Fibroblast of the conjunctiva (primary cell): ENCODE results near the gene PIP5K1B.

Experiments used
- DNase-seq: peaks from one replicate; pipeline ENCODE4 v3.0.0-alpha.2; 2010; ENCODE audit warnings: low read depth

Gene PIP5K1B

GRCh38 chr9:68775003-68775730 is 70.1 kb downstream of the PIP5K1B start:
- DNase-seq = peak; percentile 42

GRCh38 chr9:68777070-68777763 is 72.2 kb downstream of the PIP5K1B start:
- no peak for DNase-seq

- no peak for DNase-seq
Measured at GRCh38 chr9:68778635-68779034, 73.6 kb downstream of the PIP5K1B start.

GRCh38 chr9:68779558-68780379 is 74.7 kb downstream of the PIP5K1B start:
- DNase-seq = peak; percentile 89

GRCh38 chr9:68780380-68780712 is 75.3 kb downstream of the PIP5K1B start:
- DNase-seq = no peak

- DNase-seq = no peak
Measured at GRCh38 chr9:68780720-68781119, 75.7 kb downstream of the PIP5K1B start.

GRCh38 chr9:68781928-68782327 is 76.9 kb downstream of the PIP5K1B start:
- no peak for DNase-seq

GRCh38 chr9:68782546-68782945 is 77.5 kb downstream of the PIP5K1B start:
- no peak for DNase-seq

GRCh38 chr9:68785965-68786364 is 80.9 kb downstream of the PIP5K1B start:
- no peak for DNase-seq

GRCh38 chr9:68791169-68791568 is 86.1 kb downstream of the PIP5K1B start:
- no peak for DNase-seq

GRCh38 chr9:68793605-68794343 is 88.7 kb downstream of the PIP5K1B start:
- DNase-seq = no peak

- no peak for DNase-seq
Measured at GRCh38 chr9:68794898-68795297, 89.9 kb downstream of the PIP5K1B start.

- DNase-seq = no peak
Measured at GRCh38 chr9:68795411-68795810, 90.4 kb downstream of the PIP5K1B start.

- no peak for DNase-seq
Measured at GRCh38 chr9:68797116-68797515, 92.1 kb downstream of the PIP5K1B start.

- DNase-seq = no peak
Measured at GRCh38 chr9:68798423-68798822, 93.4 kb downstream of the PIP5K1B start.

GRCh38 chr9:68800836-68801235 is 95.8 kb downstream of the PIP5K1B start:
- DNase-seq = no peak

- no peak for DNase-seq
Measured at GRCh38 chr9:68802525-68803015, 97.5 kb downstream of the PIP5K1B start.

- DNase-seq = no peak
Measured at GRCh38 chr9:68804911-68805889, 100.2 kb downstream of the PIP5K1B start.

- no peak for DNase-seq
Measured at GRCh38 chr9:68805890-68806517, 101.0 kb downstream of the PIP5K1B start.

- no peak for DNase-seq
Measured at GRCh38 chr9:68808338-68808890, 103.4 kb downstream of the PIP5K1B start.
